HEK293T (cell line): ENCODE data around the gene AFTPH.

ENCODE experiments used
- ARNT ChIP-seq: fragments of 450-650 bp; IDR thresholded peaks from 2 replicates; pipeline ENCODE4 v1.6.1; 2017; ENCODE audit warnings: mild to moderate bottlenecking
- BHLHE40 ChIP-seq: fragments of 450-650 bp; IDR thresholded peaks from 2 replicates; pipeline ENCODE4 v1.6.1; 2016; ENCODE audit warnings: mild to moderate bottlenecking, moderate library complexity, borderline replicate concordance
- FOXA1 ChIP-seq: fragments of 450-650 bp; IDR thresholded peaks from 2 replicates; pipeline ENCODE4 v1.6.1; 2016; ENCODE audit warnings: mild to moderate bottlenecking
- FOXK2 ChIP-seq: fragments of 450-650 bp; IDR thresholded peaks from 2 replicates; pipeline ENCODE4 v1.6.1; 2016; ENCODE audit warnings: mild to moderate bottlenecking
- FOXM1 ChIP-seq: fragments of 450-650 bp; IDR thresholded peaks from 2 replicates; pipeline ENCODE4 v1.6.1; 2017; ENCODE audit warnings: mild to moderate bottlenecking, borderline replicate concordance
- HDGF ChIP-seq: fragments of 450-650 bp; IDR thresholded peaks from 2 replicates; pipeline ENCODE4 v1.6.1; 2017; ENCODE audit warnings: antibody characterized with exemption, borderline replicate concordance
- NFRKB ChIP-seq: fragments of 450-650 bp; IDR thresholded peaks from 2 replicates; pipeline ENCODE4 v1.6.1; 2016; ENCODE audit warnings: mild to moderate bottlenecking, moderate library complexity
- SP1 ChIP-seq: fragments of 450-650 bp; IDR thresholded peaks from 2 replicates; pipeline ENCODE4 v1.6.1; 2017
- SUZ12 ChIP-seq: fragments of 450-650 bp; IDR thresholded peaks from 2 replicates; pipeline ENCODE4 v1.6.1; 2016; ENCODE audit warnings: mild to moderate bottlenecking
- TARDBP ChIP-seq: fragments of 450-650 bp; IDR thresholded peaks from 2 replicates; pipeline ENCODE4 v1.6.1; 2016

DNA sequence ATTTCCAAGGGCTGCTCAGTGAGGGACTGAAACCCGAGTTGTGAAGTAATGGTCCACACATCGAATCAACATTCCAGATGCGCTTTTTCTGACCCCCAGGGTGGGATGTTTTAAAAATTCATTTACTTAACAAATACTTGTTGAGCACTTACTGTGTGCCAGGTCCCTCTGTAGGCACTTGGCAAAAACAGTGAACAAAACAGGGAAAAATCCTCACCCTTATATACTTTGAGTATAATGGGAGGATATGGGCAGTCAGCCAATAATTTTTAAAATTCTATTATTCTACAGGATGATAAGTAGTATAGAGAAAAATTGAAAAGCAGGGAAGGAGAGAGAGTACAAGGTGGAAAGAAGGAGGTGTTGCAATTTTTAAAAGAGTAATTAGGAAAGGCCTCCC lies 31.3 kb upstream of the AFTPH start:
- no peak for TF ChIP-seq FOXA1
- no peak for TF ChIP-seq SUZ12
- no peak for TF ChIP-seq SP1
- no peak for TF ChIP-seq FOXK2
- TF ChIP-seq TARDBP, result no peak
- no peak for TF ChIP-seq FOXM1
- TF ChIP-seq NFRKB, result no peak
- no peak for TF ChIP-seq BHLHE40
- TF ChIP-seq ARNT, result no peak
- no peak for TF ChIP-seq HDGF
